ENCODE measurements around the gene SMIM24. TPM values are rescaled to one million over a fixed set of nuclear protein-coding genes. Genes with fewer than 3 reads are reported as not detected.

The SMIM24 gene
- total and polyA plus RNA-seq, 2 experiments from 2014 or later: 5.0 to 21.5 TPM

DNA sequence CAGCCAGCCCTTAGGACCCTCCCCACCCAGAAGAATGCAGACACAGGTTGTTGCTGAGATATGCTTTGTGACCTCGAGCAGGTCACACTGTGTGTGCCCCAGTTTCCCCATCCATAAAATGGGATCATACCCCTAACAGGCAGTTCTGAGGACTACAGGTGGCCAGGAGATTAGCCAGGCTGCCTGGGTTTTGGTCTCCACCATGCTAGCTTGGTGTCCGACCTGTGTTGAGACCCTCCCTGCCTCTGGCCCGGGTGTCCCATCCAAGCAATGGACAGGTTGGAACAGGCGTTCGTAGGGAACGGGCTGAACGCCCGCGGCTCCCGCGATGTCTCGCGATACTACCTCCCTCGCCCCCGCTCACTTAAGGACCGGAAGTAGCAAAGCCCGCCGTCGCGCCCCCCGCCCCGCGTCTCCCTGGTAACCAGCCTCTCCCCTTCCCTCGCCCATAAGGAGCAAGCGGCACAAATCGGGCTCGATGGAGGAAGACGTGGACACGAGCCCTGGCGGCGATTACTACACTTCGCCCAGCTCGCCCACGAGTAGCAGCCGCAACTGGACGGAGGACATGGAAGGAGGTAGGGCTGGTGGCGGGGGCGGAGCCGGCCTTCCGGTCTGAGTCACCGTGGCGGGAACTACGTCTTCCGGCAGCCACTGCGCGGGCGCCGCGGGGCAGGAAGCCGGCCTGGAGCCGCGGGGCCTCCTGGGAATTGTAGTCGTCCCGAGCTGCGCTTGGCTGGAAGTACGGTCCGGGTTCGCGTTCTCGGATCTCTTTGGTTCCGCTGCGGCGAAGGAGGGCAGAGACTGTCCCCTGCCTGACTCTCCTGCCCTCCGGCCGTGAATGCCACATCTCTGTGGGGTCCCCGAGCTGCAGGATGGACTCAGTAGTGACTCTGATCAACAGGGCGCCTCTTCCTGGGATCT, 45.4 kb downstream of the SMIM24 start:
- H3K4me2 ChIP-seq: peak overlapping the region; percentile 97
- no peaks in the 10 kb centered on the region for H3K36me3 ChIP-seq (ENCODE audit: insufficient read depth)
- ATAC-seq (peak; percentile 93), DNase-seq (ENCODE audit: low spot score) (peak; percentile 98)
- H3K27ac ChIP-seq (ENCODE audit: low read depth): peak overlapping the region; percentile 84
- Mint-ChIP-seq H3K4me3 (peak overlapping the region; percentile 97), H3K27ac (peak overlapping the region; percentile 100), H3K36me3 (ENCODE audit: low read depth) (no peaks in the 10 kb centered on the region; the same call in 2 of the 3 replicates), H3K9me3 (peaks cover 4% of the 10 kb centered on the region; the same call in 1 of the 3 replicates), H3K4me1 (no peaks in the 10 kb centered on the region), H3K27me3 (ENCODE audit: insufficient read depth, low read depth, poor library complexity) (peaks cover 35% of the 10 kb centered on the region)
- H3F3A ChIP-seq (replicated peaks; ENCODE audit: low read depth): no peaks in the 10 kb centered on the region
- peak overlapping the region; percentile 90 for H3K4me3 ChIP-seq
- H3K4me1 ChIP-seq (ENCODE audit: insufficient read depth): no peaks in the 10 kb centered on the region; the same call in 1 of the 2 replicates
- H2AFZ ChIP-seq: peak overlapping the region; percentile 100
- no peaks in the 10 kb centered on the region for H3K79me2 ChIP-seq (replicated peaks; ENCODE audit: insufficient read depth)
- no peaks in the 10 kb centered on the region for H3K27me3 ChIP-seq (ENCODE audit: insufficient read depth)
- TF ChIP-seq CREB1 (CRISPR knock-in tag; IDR thresholded peaks at IDR 0.05; ENCODE audit: low read depth) (peak; percentile 62), POLR2AphosphoS5 (IDR thresholded peaks at IDR 0.05; ENCODE audit: low read depth) (peak; percentile 83), EZH2 (IDR thresholded peaks at IDR 0.05; ENCODE audit: low read depth, unreplicated experiment) (no peak)
- TF ChIP-seq, protein P1, sequence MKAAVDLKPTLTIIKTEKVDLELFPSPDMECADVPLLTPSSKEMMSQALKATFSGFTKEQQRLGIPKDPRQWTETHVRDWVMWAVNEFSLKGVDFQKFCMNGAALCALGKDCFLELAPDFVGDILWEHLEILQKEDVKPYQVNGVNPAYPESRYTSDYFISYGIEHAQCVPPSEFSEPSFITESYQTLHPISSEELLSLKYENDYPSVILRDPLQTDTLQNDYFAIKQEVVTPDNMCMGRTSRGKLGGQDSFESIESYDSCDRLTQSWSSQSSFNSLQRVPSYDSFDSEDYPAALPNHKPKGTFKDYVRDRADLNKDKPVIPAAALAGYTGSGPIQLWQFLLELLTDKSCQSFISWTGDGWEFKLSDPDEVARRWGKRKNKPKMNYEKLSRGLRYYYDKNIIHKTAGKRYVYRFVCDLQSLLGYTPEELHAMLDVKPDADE (IDR thresholded peaks at IDR 0.05): peak; percentile 98
- H4K20me1 ChIP-seq (replicated peaks; ENCODE audit: insufficient read depth): no peaks in the 10 kb centered on the region
- no peaks in the 10 kb centered on the region for H3K9me2 ChIP-seq (ENCODE audit: insufficient read depth)

DNA sequence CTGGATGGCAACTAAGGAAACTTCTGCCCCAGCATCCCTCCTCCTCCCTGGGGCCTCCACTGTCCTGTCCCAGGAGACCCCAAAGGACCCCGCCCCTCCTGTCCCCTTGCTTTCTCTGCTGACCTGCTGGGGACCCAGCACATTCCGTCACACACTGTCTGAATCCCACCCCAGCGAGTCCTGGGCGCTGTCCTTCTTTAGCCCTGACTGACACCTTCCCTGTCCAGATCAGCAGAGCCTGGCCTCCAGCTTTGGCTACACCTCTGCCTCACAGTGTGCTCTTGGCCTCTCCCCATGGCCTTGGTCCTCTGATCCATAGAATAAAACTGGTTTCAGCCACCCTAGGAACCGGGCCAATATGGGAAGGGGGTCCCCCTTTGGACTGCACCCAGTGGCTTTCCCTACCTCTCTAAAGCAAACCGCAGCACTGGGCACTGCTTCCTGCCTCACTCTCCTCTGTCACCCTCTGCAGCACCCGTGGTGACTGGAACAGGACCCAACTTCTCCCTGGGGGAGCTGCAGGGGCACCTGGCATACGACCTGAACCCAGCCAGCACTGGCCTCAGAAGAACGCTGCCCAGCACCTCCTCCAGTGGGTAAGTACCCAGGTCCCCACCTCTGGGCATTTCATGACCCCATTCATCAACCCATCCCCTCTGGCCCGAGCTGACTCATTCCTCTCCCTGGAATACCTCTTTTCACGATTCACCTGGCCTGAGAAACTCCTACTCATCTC, 46.4 kb downstream of the SMIM24 start:
- no peaks in the 10 kb centered on the region for H3K79me2 ChIP-seq (replicated peaks; ENCODE audit: insufficient read depth)
- no peak for ATAC-seq
- H3K27me3 Mint-ChIP-seq (ENCODE audit: insufficient read depth, low read depth, poor library complexity): peaks cover 34% of the 10 kb centered on the region
- H3K9me2 ChIP-seq (ENCODE audit: insufficient read depth): no peaks in the 10 kb centered on the region
- peak overlapping the region; percentile 90 for H3K4me3 ChIP-seq
- no peaks in the 10 kb centered on the region for H3K27me3 ChIP-seq (ENCODE audit: insufficient read depth)
- no peaks in the 10 kb centered on the region; the same call in 2 of the 3 replicates for H3K36me3 Mint-ChIP-seq (ENCODE audit: low read depth)
- no peaks in the 10 kb centered on the region for H3K4me1 Mint-ChIP-seq
- H3K27ac Mint-ChIP-seq: peak overlapping the region; percentile 100
- H3K9me3 Mint-ChIP-seq: peaks cover 4% of the 10 kb centered on the region; the same call in 1 of the 3 replicates
- H2AFZ ChIP-seq: peak overlapping the region; percentile 93
- H4K20me1 ChIP-seq (replicated peaks; ENCODE audit: insufficient read depth): no peaks in the 10 kb centered on the region
- H3K4me3 Mint-ChIP-seq: peak overlapping the region; percentile 97
- H3F3A ChIP-seq (replicated peaks; ENCODE audit: low read depth): no peaks in the 10 kb centered on the region
- H3K27ac ChIP-seq (ENCODE audit: low read depth): no peak overlapping the region
- H3K4me1 ChIP-seq (ENCODE audit: insufficient read depth): no peaks in the 10 kb centered on the region; the same call in 1 of the 2 replicates
- DNase-seq (ENCODE audit: low spot score): no peak
- H3K4me2 ChIP-seq: peak overlapping the region; percentile 97
- no peaks in the 10 kb centered on the region for H3K36me3 ChIP-seq (ENCODE audit: insufficient read depth)
- TF ChIP-seq ZNF114 (CRISPR knock-in tag; IDR thresholded peaks at IDR 0.05) (no peak), POLR2AphosphoS5 (IDR thresholded peaks at IDR 0.05; ENCODE audit: low read depth) (no peak)
- TF ChIP-seq, protein P1 (IDR thresholded peaks at IDR 0.05): no peak
- TF ChIP-seq, protein P2, sequence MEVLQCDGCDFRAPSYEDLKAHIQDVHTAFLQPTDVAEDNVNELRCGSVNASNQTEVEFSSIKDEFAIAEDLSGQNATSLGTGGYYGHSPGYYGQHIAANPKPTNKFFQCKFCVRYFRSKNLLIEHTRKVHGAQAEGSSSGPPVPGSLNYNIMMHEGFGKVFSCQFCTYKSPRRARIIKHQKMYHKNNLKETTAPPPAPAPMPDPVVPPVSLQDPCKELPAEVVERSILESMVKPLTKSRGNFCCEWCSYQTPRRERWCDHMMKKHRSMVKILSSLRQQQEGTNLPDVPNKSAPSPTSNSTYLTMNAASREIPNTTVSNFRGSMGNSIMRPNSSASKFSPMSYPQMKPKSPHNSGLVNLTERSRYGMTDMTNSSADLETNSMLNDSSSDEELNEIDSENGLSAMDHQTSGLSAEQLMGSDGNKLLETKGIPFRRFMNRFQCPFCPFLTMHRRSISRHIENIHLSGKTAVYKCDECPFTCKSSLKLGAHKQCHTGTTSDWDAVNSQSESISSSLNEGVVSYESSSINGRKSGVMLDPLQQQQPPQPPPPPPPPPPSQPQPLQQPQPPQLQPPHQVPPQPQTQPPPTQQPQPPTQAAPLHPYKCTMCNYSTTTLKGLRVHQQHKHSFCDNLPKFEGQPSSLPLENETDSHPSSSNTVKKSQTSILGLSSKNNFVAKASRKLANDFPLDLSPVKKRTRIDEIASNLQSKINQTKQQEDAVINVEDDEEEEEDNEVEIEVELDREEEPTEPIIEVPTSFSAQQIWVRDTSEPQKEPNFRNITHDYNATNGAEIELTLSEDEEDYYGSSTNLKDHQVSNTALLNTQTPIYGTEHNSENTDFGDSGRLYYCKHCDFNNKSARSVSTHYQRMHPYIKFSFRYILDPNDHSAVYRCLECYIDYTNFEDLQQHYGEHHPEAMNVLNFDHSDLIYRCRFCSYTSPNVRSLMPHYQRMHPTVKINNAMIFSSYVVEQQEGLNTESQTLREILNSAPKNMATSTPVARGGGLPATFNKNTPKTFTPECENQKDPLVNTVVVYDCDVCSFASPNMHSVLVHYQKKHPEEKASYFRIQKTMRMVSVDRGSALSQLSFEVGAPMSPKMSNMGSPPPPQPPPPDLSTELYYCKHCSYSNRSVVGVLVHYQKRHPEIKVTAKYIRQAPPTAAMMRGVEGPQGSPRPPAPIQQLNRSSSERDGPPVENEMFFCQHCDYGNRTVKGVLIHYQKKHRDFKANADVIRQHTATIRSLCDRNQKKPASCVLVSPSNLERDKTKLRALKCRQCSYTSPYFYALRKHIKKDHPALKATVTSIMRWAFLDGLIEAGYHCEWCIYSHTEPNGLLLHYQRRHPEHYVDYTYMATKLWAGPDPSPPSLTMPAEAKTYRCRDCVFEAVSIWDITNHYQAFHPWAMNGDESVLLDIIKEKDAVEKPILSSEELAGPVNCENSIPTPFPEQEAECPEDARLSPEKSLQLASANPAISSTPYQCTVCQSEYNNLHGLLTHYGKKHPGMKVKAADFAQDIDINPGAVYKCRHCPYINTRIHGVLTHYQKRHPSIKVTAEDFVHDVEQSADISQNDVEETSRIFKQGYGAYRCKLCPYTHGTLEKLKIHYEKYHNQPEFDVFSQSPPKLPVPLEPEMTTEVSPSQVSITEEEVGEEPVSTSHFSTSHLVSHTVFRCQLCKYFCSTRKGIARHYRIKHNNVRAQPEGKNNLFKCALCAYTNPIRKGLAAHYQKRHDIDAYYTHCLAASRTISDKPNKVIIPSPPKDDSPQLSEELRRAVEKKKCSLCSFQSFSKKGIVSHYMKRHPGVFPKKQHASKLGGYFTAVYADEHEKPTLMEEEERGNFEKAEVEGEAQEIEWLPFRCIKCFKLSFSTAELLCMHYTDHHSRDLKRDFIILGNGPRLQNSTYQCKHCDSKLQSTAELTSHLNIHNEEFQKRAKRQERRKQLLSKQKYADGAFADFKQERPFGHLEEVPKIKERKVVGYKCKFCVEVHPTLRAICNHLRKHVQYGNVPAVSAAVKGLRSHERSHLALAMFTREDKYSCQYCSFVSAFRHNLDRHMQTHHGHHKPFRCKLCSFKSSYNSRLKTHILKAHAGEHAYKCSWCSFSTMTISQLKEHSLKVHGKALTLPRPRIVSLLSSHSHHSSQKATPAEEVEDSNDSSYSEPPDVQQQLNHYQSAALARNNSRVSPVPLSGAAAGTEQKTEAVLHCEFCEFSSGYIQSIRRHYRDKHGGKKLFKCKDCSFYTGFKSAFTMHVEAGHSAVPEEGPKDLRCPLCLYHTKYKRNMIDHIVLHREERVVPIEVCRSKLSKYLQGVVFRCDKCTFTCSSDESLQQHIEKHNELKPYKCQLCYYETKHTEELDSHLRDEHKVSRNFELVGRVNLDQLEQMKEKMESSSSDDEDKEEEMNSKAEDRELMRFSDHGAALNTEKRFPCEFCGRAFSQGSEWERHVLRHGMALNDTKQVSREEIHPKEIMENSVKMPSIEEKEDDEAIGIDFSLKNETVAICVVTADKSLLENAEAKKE (CRISPR knock-in tag; IDR thresholded peaks at IDR 0.05): no peak
- TF ChIP-seq, protein P3, sequence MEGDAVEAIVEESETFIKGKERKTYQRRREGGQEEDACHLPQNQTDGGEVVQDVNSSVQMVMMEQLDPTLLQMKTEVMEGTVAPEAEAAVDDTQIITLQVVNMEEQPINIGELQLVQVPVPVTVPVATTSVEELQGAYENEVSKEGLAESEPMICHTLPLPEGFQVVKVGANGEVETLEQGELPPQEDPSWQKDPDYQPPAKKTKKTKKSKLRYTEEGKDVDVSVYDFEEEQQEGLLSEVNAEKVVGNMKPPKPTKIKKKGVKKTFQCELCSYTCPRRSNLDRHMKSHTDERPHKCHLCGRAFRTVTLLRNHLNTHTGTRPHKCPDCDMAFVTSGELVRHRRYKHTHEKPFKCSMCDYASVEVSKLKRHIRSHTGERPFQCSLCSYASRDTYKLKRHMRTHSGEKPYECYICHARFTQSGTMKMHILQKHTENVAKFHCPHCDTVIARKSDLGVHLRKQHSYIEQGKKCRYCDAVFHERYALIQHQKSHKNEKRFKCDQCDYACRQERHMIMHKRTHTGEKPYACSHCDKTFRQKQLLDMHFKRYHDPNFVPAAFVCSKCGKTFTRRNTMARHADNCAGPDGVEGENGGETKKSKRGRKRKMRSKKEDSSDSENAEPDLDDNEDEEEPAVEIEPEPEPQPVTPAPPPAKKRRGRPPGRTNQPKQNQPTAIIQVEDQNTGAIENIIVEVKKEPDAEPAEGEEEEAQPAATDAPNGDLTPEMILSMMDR (conservative IDR thresholded peaks at IDR 0.05; ENCODE audit: low read depth in 2 of 2): no peak

Data from GM23338 (cell line).